GM12891 (cell line): ENCODE results near the gene CFAP298.

Experiments
- PAX5 ChIP-seq: IDR thresholded peaks from 2 replicates; pipeline ENCODE4 v1.6.1; 2011; ENCODE audit warnings: low read length, moderate library complexity, mild to moderate bottlenecking; ENCODE audit not compliant: insufficient read depth, severe bottlenecking
- POLR2A ChIP-seq: IDR thresholded peaks from 2 replicates; pipeline ENCODE4 v1.6.1; 2011; ENCODE audit warnings: low read depth, low read length, control low read depth
- SPI1 ChIP-seq: IDR thresholded peaks from 2 replicates; pipeline ENCODE4 v1.6.1; 2011; ENCODE audit warnings: low read depth, low read length, control low read depth
- TAF1 ChIP-seq: IDR thresholded peaks from 2 replicates; pipeline ENCODE4 v1.6.1; 2011; ENCODE audit warnings: low read depth, low read length, control low read depth

GRCh38 chr21:32599091-32599490, 13.1 kb downstream of the CFAP298 start:
- TF ChIP-seq POLR2A (no peak), PAX5 (no peak), SPI1 (no peak), TAF1 (no peak)
